HG03575 (cell line): ENCODE measurements around the gene PMP22.

Experiments used
- ATAC-seq: cut with Tn5 transposase; IDR thresholded peaks from one replicate; pipeline ENCODE4 v1.9.1; 2021; ENCODE audit not compliant: unreplicated experiment, insufficient number of reproducible peaks, low FRiP score; ENCODE audit errors: extremely low read depth

PMP22 gene

GRCh38 chr17:15278924-15279477 lies 13.9 kb upstream of the PMP22 start:
- no peak for ATAC-seq

DNA sequence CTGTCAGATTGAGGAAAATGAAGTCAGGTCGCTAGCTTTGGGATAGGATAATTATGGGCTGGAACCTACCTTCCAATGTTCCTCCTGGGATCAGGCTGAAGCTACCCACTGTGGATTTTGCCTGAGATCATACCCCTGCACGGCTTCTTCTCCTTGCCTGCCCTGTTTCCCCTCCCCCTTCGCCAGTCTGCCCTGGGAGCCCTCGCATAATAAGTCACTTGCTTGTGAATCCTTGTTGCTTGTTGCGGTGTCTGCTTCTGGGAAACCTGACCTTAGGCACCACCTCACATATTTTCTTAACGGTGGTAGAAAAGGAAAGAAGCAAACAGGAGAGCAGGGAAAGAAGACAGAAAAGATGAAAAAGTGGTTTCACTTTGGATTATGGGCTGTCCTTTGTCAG lies 13.3 kb upstream of the PMP22 start:
- ATAC-seq, result no peak

GRCh38 chr17:15274017-15274416 lies 8.9 kb upstream of the PMP22 start:
- ATAC-seq, result no peak

GRCh38 chr17:15273141-15273793 lies 8.1 kb upstream of the PMP22 start:
- no peak for ATAC-seq

DNA sequence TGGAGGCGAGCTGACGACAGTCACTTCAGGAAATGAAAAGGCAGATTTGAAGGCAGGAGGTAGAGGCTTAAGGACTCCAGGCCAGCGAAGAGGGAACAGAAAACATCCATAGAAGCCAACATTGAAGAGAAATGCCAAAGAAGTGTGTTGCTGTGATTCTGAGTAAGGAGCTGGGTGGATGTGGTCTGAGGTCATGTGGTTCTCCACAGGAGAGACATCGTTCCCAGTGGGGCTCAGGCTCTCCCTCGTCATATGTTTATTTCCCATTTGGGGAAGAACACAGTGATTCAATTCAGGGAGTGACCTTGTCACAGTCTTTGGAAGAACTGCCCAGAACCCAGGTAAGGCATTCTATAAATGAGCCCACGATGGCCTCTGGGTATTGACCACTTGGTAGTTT lies 6.6 kb upstream of the PMP22 start:
- ATAC-seq, result no peak

GRCh38 chr17:15270628-15271381 lies 5.7 kb upstream of the PMP22 start:
- ATAC-seq, result no peak

DNA sequence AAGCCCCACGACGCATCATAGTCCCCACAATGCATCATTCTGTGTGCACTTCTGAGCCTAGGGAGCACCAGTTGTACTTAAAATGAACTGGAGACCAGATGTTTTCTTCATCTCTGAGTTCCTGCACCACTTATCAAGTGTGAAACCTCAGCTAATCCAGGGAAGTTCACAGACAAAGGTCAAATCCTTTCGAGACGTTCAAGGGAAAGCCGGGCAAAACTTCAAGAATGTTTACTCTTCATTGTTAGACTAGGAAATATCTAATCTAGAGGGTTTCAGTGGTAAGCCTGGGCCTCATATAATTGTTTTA lies 4.6 kb upstream of the PMP22 start:
- no peak for ATAC-seq

DNA sequence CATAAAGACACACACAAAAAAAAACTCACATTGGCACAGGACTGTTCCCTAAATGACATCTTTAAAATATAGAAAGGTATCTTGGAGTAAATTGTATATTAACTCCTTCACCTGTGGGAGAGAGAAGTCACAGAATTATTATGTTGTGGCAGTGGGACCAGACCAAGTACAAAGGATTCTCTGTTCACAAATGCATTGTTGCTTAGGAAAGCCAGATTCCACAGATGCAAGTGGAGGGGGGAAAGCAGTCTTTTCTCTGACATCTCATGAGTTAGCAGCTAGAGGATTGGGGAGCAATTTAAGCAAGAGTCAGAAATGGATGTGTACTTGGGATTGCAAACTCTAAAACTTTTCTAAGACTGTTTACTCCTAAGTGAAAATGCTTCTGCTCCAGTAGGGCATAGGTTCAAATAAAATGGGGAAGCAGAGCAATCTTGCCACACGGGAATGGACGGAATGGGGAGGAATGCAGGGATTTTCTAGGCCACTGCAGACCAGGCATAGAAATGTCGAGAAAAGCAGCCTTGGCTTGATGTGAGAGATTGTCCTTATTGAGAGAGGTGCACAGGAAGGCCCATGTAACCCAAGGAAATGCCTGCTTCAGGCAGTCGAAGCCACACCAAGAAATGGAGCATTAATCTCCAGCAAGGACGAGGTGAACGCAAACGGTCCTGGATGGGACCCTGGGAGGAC lies 4.1 kb upstream of the PMP22 start:
- ATAC-seq, result no peak

GRCh38 chr17:15268461-15268860 lies 3.3 kb upstream of the PMP22 start:
- no peak for ATAC-seq

DNA sequence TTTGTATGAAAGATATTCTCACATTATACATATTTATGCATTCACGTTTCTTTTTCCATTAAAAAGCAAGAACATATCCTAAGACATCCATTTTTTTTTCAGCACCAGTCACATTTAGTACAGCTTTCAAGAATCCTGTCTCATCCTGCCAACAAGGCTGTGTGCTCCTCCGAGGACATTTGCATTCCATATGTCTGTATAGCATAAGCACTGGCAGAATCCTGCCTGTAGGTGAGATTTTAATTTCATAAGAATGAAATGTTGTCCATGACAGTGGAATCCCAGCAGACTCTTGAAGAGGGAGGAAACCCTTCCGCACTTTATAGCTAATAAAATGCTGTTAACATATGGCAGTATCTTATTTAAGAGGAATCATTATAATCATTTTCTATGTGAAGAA lies 2.9 kb upstream of the PMP22 start:
- ATAC-seq, result no peak

DNA sequence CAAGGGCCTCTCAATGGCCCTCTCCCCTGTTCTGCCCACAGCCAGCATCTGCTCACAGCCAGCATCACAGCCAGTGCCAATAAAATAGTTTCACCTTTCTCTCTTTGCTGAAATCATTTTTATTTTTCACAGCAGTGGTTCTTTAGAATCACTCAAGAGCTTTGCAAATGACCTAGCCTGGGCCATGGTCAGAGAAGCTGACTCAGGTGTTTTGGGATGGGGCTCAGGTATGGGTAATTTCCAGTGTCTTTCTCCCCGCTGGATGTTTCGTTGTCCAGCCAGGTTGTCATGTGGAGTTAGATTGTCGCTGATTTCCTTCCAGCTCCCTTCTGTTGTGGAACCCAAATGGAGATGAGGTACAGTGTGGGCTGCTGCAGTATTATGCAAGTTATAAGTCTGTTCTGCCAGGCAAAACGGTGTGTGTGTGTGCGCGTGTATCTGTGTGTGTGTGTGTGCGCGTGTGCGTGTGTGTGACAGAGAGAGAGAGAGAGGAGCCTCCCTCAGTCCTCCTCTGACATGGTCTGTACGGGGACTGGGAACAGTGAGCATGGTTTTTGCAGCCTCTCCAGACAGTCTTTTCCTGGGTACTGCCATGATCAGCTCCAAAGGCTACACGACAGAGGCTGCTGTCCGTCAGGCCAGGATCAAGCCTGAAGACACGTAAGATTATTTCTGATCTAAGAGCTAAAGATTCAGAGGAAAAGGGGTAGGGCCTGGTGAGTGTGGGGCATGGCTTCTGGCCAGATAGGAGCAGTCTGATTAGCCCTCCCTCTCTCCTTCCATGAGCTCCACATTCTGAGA lies 1.4 kb upstream of the PMP22 start:
- no peak for ATAC-seq

DNA sequence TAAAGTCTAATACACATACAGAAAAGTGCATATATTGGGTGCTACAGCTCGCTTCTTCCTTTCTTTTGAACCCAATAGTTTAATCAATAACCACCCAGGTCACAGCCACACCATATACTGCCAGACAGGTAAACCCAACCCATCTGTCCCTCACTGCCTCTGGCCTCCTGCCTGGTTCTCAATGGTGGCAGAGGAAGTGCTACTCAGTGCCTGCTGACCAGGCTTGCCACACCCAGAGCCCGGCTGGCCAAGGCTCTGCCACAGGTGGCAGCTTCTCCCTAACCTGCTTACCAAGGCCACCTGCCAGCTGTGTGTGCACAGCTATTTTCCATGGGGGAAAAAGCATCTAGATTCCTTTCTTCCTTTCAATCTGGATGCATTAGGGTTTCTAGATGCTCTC lies 584 bp downstream of the PMP22 start:
- ATAC-seq, result no peak

DNA sequence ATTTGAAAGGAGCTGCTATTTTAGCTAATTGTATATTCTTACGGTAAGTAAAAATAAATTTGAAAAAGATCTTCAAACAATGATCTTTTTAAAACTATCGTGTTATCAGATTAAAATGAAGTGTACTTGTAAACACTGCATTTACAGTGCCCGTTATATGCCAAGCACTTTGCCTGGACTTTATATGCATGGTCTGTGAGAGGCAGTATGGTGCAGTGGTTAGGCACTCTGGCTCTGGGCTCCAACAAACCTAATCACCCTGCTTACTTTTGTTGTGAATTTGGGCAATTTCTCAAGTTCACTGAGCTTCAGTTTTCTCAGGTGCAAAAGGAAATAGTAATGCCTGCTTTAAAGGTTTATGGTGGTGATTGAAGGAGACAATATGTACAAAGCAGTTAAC lies 1.4 kb downstream of the PMP22 start:
- no peak for ATAC-seq

DNA sequence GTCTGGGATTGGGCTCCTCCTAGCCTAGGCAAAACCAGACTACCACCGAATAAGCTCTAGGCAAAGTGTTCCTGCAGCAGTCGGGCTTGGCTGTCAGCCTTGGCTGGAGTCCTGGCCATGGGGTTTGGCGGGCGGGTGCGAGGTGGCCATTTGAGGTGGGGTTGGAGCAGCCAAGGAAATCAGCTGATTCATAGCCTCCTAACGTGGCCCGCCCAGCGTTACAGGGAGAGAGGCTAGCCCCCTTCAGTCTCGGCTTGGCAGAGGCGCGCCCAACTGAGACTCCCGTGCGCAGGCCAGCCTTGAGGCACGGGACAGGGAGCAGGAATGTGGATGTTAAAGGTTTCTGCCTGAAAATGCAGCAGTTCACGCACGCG lies 1.9 kb downstream of the PMP22 start:
- ATAC-seq, result no peak

DNA sequence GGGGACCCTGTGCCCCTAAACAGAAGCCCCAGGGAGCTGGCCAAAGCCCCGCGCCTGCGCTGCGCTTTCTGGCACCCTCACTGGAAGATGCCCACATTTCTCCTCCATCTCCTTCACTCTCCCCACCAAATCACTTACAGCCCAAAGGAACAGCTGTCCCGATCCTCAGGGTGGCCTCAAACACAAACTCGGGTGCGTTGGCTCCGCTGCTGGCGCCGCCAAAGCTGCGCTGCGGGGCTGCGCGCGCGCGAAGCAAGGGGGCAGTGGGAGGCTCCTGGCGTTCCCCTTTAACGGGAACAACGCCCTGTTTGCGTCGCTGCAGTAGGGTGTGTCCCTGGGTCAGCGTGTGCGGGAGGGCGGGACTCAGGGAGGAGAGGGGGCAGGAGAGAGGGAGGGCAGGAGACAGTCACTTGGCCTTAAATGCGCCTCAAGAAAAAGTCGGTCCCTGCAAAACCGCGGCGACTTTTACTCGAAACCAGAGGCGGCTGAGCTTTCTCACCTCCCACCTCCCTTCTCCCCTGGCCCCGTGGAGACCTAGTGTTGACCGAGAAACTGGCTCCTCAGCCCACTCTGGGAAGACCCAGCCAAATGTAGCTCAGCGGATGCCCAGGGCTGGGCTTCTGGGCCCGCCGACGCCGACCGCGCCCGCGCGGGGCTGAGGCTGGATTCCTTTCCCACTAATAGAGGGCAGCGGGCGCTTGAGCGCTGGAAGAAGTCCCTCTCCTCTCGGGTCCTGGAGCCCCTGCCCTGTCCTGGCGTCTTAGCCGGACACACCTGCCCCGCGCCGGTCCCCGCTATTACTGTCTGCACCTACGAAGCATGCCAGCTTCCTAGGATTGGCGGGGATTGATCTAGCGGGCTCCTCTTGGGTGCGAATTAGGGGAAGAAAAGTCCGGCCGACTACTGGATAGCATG lies 2.6 kb downstream of the PMP22 start:
- ATAC-seq, result no peak

DNA sequence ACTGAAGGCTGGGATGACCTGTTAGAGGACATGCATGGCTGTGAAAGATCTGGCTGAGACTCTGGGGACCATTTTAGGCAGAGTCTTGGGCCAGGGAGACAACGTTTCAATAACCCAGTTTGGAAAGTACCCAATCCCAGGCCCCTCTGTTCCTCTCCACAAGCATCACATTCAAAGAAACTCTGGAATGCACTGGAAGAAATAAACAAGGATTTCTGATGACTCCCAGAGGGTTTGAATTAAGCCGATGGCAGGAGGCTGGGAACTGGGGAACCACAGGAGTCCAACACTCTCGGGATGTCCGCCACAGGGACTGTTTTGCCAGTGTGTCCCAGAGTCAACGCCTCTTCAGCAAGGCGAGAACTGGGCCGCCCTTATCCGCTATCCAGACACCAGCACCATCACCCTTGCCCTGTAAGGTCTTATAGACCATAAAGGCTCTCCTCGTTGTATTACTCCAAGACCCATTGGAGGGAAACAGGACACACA lies 3.3 kb downstream of the PMP22 start:
- no peak for ATAC-seq

DNA sequence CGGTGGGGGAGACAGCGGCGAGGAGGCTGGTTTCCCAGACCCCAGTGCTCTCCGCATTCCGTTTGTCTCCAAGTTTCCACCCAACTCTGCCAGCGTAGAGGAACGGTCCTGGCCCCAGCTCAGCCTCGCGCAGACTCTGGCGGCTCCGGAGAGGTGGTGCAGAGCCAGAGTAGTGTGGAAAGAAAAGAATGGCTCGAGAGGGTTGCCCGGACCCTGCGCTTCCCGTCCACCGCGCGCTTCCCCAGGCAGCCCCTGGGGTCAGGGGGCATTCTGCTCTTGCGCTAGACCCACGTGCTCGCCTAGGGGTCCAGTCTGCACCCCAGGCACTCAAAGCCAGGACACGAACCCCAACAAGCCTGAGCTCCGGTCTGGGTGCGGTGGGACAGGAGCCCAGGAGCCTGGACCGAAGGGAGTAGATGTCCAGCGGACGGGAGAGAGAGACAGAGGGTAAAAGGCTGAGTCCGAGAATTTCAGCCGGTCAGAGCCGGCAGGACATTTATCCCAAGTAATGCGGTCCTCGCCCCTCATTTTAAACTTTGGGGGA lies 3.8 kb downstream of the PMP22 start:
- ATAC-seq, result no peak
